Heart right ventricle (tissue), 16 donors: Measurements from ENCODE around the gene SPTLC1. TPM values are rescaled to one million over a fixed set of nuclear protein-coding genes. Genes with fewer than 3 reads are reported as not detected.

Source experiments
- ATAC-seq, 8 donors: fragments of 200-7000 bp; cut with Tn5 transposase; one replicate each; pipeline ENCODE4 v1.9.1; 2020; ENCODE audit warnings: mild to moderate bottlenecking in 8 of 8, moderate library complexity in 8 of 8, moderate number of reproducible peaks in 1 of 8
- DNase-seq, 2 donors: peaks; one replicate each; pipeline ENCODE4 v3.0.0-alpha.2; 2020
- H3K27ac ChIP-seq, 10 donors: fragments of 200-600 bp; sonication (generic) in 2 of 10; one replicate each; pipeline versions ENCODE4 v1.5.0 to v1.8.0; 2020 to 2022; ENCODE audit warnings: mild to moderate bottlenecking in 3 of 10
- H3K27me3 ChIP-seq, 7 donors: fragments of 200-600 bp; one replicate each; pipeline ENCODE4 v1.8.0; 2021 to 2022; ENCODE audit warnings: mild to moderate bottlenecking in 2 of 7
- H3K36me3 ChIP-seq, 9 donors: fragments of 200-600 bp; sonication (generic) in 1 of 9; one replicate each; pipeline versions ENCODE4 v1.5.0 to v1.8.0; 2020 to 2022; ENCODE audit warnings: mild to moderate bottlenecking in 2 of 9
- H3K4me1 ChIP-seq, 9 donors: fragments of 200-600 bp; sonication (generic) in 1 of 9; one replicate each; pipeline versions ENCODE4 v1.5.0 to v1.8.0; 2020 to 2022; ENCODE audit warnings: mild to moderate bottlenecking in 4 of 9
- H3K4me3 ChIP-seq, 10 donors: fragments of 200-600 bp; sonication (generic) in 2 of 10; one replicate each; pipeline versions ENCODE4 v1.5.0 to v1.8.0; 2020 to 2022; ENCODE audit warnings: mild to moderate bottlenecking in 7 of 10, moderate library complexity in 2 of 10
- H3K9me3 ChIP-seq, 11 donors: fragments of 200-600 bp in 10 of 11; sonication (generic) in 2 of 11; one replicate each; pipeline versions ENCODE4 v1.5.0 to v1.8.0; 2013 to 2022; ENCODE audit warnings: mild to moderate bottlenecking in 2 of 11, control low read depth in 1 of 11, moderate library complexity in 1 of 11
- whole genome bisulfite sequencing, 2 donors: extraction: QIAGEN DNeasy Blood & Tissue Kit; methylation state at CpG; one replicate each; pipeline ENCODE4 v1.1.7; 2013; ENCODE audit warnings: inconsistent platforms in 1 of 2; 5-methylcytosine and 5-hydroxymethylcytosine counted together
- intact Hi-C, 10 donors: fragments of 100-400 bp; cut with DNase I; formaldehyde crosslinking; loops; one replicate each; pipeline versions ENCODE4 v1.11.1 to v1.14.2; 2022
- polyA plus RNA-seq, 2 donors: library from polyadenylated mRNA; stranded (reverse); fragments of 200-250 nt; gene quantifications; one replicate each; pipeline ENCODE4 v1.2.3, GENCODE V29; 2013
- total RNA-seq, 10 donors: library from RNA; stranded (reverse); fragmentation: NEBNext Ultra II Directional in 3 of 10; extraction: Animal tissue kit (Norgen Biotek cat#: 25700) in 3 of 10; gene quantifications; one replicate each; pipeline versions ENCODE4 v1.2.1 to v1.2.4, GENCODE V29; 2021 to 2023
- TF ChIP-seq, protein P1 (sequence below), 9 donors: fragments of 200-600 bp; sonication (generic) in 2 of 9; IDR thresholded peaks; one replicate each; pipeline versions ENCODE4 v1.5.0 to v1.8.0; 2021 to 2022; ENCODE audit warnings: antibody characterized with exemption in 9 of 9, mild to moderate bottlenecking in 5 of 9, moderate library complexity in 1 of 9
- donor health status: Arrhythmogenic right ventricular cardiomyopathy.
- donor health status: ischemic (EF 13 %, LVEDD 7.1; RV severe dilation, severe dysfunction).
- donor health status: healthy with polysubstance abuse.
- donor health status: DM: no; HTN: yes; CAD: no.
- donor health status: DM: no; HTN: no; CAD: no.
- donor health status: ischemic (EF 25% LVEDD 6.9; RV normal size, moderate dysfunction).
- donor health status: ischemic (EF 25% LVEDD 5.7; RV mildly dilated, moderate dysfunction).
- donor health status: healthy.
- donor health status: DM: yes; HTN: yes; CAD: no.
- donor health status: Ischemic cardiomyopathy.
- donor health status: ischemic (EF 35%, LVEDD 5.7; RV mildly dilated, moderate dysfunction).
- donor health status: nonischemic (EF 11% LVEDD 7.7; RV severe dilation, severe dysfunction).
- donor health status: DM: yes; HTN: yes; CAD: no.
- donor health status: PGD.
- donor health status: ischemic (EF 29% LVEDD 5.4; RV normal size, mild dysfunction).
- donor health status: nonischemic (EF 23%, LVEDD 6.1; RV moderate dilation, normal function).

SPTLC1 gene
- total and polyA plus RNA-seq, 12 donors = 17.1 to 28.1 (median 23.0) TPM

DNA sequence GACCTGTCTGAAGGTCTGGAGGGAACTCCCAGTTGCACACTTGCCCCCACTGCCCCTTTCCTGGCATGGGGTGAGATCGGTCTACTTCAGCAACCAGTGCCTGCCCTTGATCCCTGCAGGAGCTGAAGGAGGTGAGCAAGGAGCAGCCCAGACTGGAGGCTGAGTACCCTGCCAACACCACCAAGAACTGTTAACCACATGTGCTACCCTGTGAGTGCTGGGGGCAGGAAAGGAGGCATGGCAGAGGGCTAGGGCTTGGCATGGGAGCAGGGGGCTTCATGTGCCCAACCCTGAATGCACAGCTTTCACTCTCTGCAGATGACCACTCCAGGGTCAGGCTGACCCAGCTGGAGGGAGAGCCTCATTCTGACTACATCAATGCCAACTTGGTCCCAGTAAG is 17.3 kb upstream of the SPTLC1 start:
- H3K27ac ChIP-seq = no peak overlapping the region
- TF ChIP-seq, protein P1, sequence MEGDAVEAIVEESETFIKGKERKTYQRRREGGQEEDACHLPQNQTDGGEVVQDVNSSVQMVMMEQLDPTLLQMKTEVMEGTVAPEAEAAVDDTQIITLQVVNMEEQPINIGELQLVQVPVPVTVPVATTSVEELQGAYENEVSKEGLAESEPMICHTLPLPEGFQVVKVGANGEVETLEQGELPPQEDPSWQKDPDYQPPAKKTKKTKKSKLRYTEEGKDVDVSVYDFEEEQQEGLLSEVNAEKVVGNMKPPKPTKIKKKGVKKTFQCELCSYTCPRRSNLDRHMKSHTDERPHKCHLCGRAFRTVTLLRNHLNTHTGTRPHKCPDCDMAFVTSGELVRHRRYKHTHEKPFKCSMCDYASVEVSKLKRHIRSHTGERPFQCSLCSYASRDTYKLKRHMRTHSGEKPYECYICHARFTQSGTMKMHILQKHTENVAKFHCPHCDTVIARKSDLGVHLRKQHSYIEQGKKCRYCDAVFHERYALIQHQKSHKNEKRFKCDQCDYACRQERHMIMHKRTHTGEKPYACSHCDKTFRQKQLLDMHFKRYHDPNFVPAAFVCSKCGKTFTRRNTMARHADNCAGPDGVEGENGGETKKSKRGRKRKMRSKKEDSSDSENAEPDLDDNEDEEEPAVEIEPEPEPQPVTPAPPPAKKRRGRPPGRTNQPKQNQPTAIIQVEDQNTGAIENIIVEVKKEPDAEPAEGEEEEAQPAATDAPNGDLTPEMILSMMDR (IDR thresholded peaks at IDR 0.05) = no peak
- peaks cover 0 to 9% (median 7%) of the 10 kb centered on the region in 9 donors for H3K4me1 ChIP-seq
- H3K4me3 ChIP-seq = no peak overlapping the region
- WGBS, 2 donors = 92 to 94% methylated on average over 1 of the region's 1 CpG
- no peaks in the 10 kb centered on the region for H3K9me3 ChIP-seq
- H3K27me3 ChIP-seq = peaks cover 0 to 22% (median 0%) of the 10 kb centered on the region in 7 donors
- intact Hi-C loops = loop anchor here in 9 of 10 donors (5.0 to 10.0 kb wide), 7 partner anchors 112 to 662 kb away; partner anchors contain the start of gene IARS1 (in 2 of the 9)
- DNase-seq = no peak
- H3K36me3 ChIP-seq = no peaks in the 10 kb centered on the region
- no peak for ATAC-seq

DNA sequence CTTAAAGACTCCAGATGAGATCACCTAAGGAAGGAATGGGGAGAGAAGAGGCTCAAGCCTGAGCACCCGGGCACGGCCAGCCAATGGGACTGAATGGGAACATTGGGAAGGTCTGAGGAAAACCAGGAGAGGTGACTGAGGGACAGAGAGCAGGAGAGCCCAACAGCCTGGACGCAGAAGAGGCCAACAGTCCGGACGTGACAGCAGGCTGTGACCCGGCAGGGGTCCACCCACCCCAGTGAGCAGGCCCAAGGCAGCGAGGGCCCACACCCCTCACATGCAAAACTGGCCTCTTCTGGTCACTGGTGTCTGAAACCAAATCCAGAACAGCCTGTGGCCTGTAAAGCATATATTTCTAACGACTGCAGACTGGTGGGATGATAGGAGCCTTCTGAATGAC is 7.6 kb upstream of the SPTLC1 start:
- TF ChIP-seq, protein P1 (IDR thresholded peaks at IDR 0.05) = no peak
- intact Hi-C loops = no loop called here
- 41 to 47% methylated on average over 8 of the region's 8 CpGs for WGBS, 2 donors
- DNase-seq = no peak
- ATAC-seq = no peak
- H3K36me3 ChIP-seq = no peaks in the 10 kb centered on the region
- H3K4me3 ChIP-seq = no peak overlapping the region
- no peak overlapping the region for H3K27ac ChIP-seq
- peaks cover 0 to 7% (median 0%) of the 10 kb centered on the region in 9 donors for H3K4me1 ChIP-seq
- H3K9me3 ChIP-seq = no peaks in the 10 kb centered on the region
- no peaks in the 10 kb centered on the region for H3K27me3 ChIP-seq

DNA sequence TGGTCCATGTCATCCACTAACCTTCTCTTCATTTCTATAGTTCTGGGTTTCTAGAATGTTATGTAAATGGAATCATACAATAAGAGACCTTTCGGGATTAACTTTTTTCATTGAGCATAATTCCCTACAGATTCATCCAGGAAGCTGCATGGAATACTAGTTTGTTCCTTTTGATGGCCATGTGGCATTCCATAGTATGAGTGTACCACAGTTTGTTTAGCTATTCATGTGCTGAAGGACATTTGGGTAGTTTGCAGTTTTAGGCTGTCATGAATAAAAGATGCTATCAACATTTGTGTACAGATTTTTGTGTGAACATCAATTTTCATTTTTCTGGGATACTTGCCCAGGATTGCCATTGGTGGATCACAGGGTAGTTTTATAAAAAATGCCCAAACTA is 6.8 kb upstream of the SPTLC1 start:
- DNase-seq = no peak
- H3K9me3 ChIP-seq = no peaks in the 10 kb centered on the region

DNA sequence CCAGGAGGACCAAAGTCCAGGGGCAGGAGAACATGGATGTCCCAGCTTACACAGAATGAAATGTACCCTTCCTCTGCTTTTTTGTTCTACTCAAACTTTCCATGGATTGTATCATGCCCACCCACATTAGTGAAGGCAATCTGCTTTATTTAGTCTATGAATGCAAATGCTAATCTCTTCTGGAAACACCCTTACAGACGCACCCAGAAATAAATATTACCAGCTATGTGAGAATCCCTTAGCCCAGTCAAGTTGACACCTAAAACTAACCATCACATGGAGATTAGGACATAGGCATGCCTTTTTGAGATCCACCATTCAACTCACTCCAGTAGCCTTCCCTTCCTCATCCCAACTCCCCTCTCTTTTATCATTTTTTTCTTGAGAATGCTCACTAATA is 6.1 kb upstream of the SPTLC1 start:
- Histone ChIP-seq H3K27ac (no peak overlapping the region), H3K36me3 (no peaks in the 10 kb centered on the region), H3K9me3 (no peaks in the 10 kb centered on the region), H3K4me1 (peaks cover 0 to 7% (median 0%) of the 10 kb centered on the region in 9 donors), H3K4me3 (no peak overlapping the region), H3K27me3 (no peaks in the 10 kb centered on the region)
- 75 to 93% methylated on average over 1 of the region's 1 CpG for WGBS, 2 donors
- intact Hi-C loops = no loop called here
- DNase-seq (no peak), ATAC-seq (no peak)
- TF ChIP-seq, protein P1 (IDR thresholded peaks at IDR 0.05) = no peak

More for the DNA sequence above, 6.8 kb upstream of the SPTLC1 start:
- intact Hi-C loops = no loop called here
- WGBS, 2 donors = 83 to 89% methylated on average over 1 of the region's 1 CpG
- Histone ChIP-seq H3K27ac (no peak overlapping the region), H3K4me1 (peaks cover 0 to 7% (median 0%) of the 10 kb centered on the region in 9 donors), H3K36me3 (no peaks in the 10 kb centered on the region), H3K4me3 (no peak overlapping the region), H3K27me3 (no peaks in the 10 kb centered on the region)
- TF ChIP-seq, protein P1 (IDR thresholded peaks at IDR 0.05) = no peak
- no peak for ATAC-seq
